CD4-positive, alpha-beta T cell treated with Interferon alpha-2 for 1 hour (primary cell): ENCODE measurements around the gene RSPO1.

ENCODE experiments used
- DNase-seq, 2 donors: peaks; one replicate each; pipeline ENCODE4 v3.0.0-alpha.2; 2020 to 2022

The RSPO1 gene

GRCh38 chr1:37656026-37656425 is 21.3 kb upstream of the RSPO1 start:
- DNase-seq: no peak

GRCh38 chr1:37655274-37655673 is 20.6 kb upstream of the RSPO1 start:
- DNase-seq: no peak

- DNase-seq: no peak
Measured at GRCh38 chr1:37653906-37654305, 19.2 kb upstream of the RSPO1 start.

GRCh38 chr1:37652976-37653375 is 18.3 kb upstream of the RSPO1 start:
- DNase-seq: no peak

GRCh38 chr1:37651803-37652202 is 17.1 kb upstream of the RSPO1 start:
- no peak for DNase-seq

- DNase-seq: no peak
Measured at GRCh38 chr1:37650721-37651120, 16.0 kb upstream of the RSPO1 start.

- no peak for DNase-seq
Measured at GRCh38 chr1:37650173-37650572, 15.5 kb upstream of the RSPO1 start.

- DNase-seq: no peak
Measured at GRCh38 chr1:37647281-37647680, 12.6 kb upstream of the RSPO1 start.

- DNase-seq: no peak
Measured at GRCh38 chr1:37641059-37641458, 6.4 kb upstream of the RSPO1 start.

- no peak for DNase-seq
Measured at GRCh38 chr1:37636435-37636834, 1.7 kb upstream of the RSPO1 start.

- DNase-seq: no peak
Measured at GRCh38 chr1:37634992-37635902, 555 bp upstream of the RSPO1 start.

GRCh38 chr1:37633938-37634243 is 801 bp downstream of the RSPO1 start:
- no peak for DNase-seq

GRCh38 chr1:37633040-37633937 is 1.4 kb downstream of the RSPO1 start:
- no peak for DNase-seq

- no peak for DNase-seq
Measured at GRCh38 chr1:37631036-37631435, 3.7 kb downstream of the RSPO1 start.

GRCh38 chr1:37630426-37631028 is 4.2 kb downstream of the RSPO1 start:
- DNase-seq: no peak

GRCh38 chr1:37629726-37630425 is 4.8 kb downstream of the RSPO1 start:
- no peak for DNase-seq

- no peak for DNase-seq
Measured at GRCh38 chr1:37629008-37629407, 5.7 kb downstream of the RSPO1 start.

GRCh38 chr1:37628026-37628556 is 6.6 kb downstream of the RSPO1 start:
- DNase-seq: no peak

GRCh38 chr1:37622131-37622530 is 12.6 kb downstream of the RSPO1 start:
- DNase-seq: no peak

- DNase-seq: no peak
Measured at GRCh38 chr1:37621326-37621870, 13.3 kb downstream of the RSPO1 start.

GRCh38 chr1:37620707-37621106 is 14.0 kb downstream of the RSPO1 start:
- DNase-seq: no peak

GRCh38 chr1:37616330-37616729 is 18.4 kb downstream of the RSPO1 start:
- no peak for DNase-seq
